Fibroblast of lung (primary cell): ENCODE data around the gene OR4D2. TPM values are rescaled to one million over a fixed set of nuclear protein-coding genes. Genes with fewer than 3 reads are reported as not detected.

Experiments
- DNase-seq, 2 donors: peaks; one replicate each; pipeline versions ENCODE4 v3.0.0 to v3.0.0-alpha.2; 2010; ENCODE audit warnings: low read depth in 2 of 2
- H2AFZ ChIP-seq: 2 replicates; pipeline ENCODE4 v1.5.1; 2012; ENCODE audit warnings: low read length, control low read depth, inconsistent platforms
- H3K27ac ChIP-seq: 2 replicates; pipeline ENCODE4 v1.5.1; 2011; ENCODE audit warnings: low read length, control low read depth; ENCODE audit not compliant: insufficient read depth
- H3K27me3 ChIP-seq: 2 replicates; pipeline ENCODE4 v1.5.1; 2011; ENCODE audit warnings: mild to moderate bottlenecking, low read length; ENCODE audit not compliant: control insufficient read depth, insufficient read depth
- H3K36me3 ChIP-seq: 2 replicates; pipeline ENCODE4 v1.5.1; 2011; ENCODE audit warnings: low read length; ENCODE audit not compliant: control insufficient read depth, insufficient read depth
- H3K4me1 ChIP-seq: 2 replicates; pipeline ENCODE4 v1.5.1; 2011; ENCODE audit warnings: low read length; ENCODE audit not compliant: control insufficient read depth, insufficient read depth; ENCODE audit errors: extremely low read depth
- H3K4me2 ChIP-seq: 2 replicates; pipeline ENCODE4 v1.5.1; 2011; ENCODE audit warnings: low read length, control low read depth; ENCODE audit not compliant: insufficient read depth; ENCODE audit errors: extremely low read depth
- H3K4me3 ChIP-seq, 4 experiments: fragments of 200-600 bp in 1 of 4; sonication (generic) in 1 of 4; replicated peaks in 1 of 4; 2 replicates each; pipeline ENCODE4 v1.5.1; 2011 to 2016; ENCODE audit warnings: low read length in 4 of 4, low read depth in 3 of 4, mild to moderate bottlenecking in 3 of 4, control low read depth in 2 of 4, inconsistent platforms in 1 of 4, mixed read lengths in 1 of 4; ENCODE audit not compliant: insufficient read depth in 1 of 4; ENCODE audit errors: control extremely low read depth in 1 of 4
- H3K79me2 ChIP-seq: 2 replicates; pipeline ENCODE4 v1.5.1; 2012; ENCODE audit warnings: mild to moderate bottlenecking, low read length, inconsistent platforms; ENCODE audit not compliant: control insufficient read depth, insufficient read depth
- H3K9ac ChIP-seq: 2 replicates; pipeline ENCODE4 v1.5.1; 2011; ENCODE audit warnings: mild to moderate bottlenecking, low read length, control low read depth; ENCODE audit not compliant: insufficient read depth
- H3K9me3 ChIP-seq: 2 replicates; pipeline ENCODE4 v1.5.1; 2012; ENCODE audit warnings: low read depth, low read length; ENCODE audit not compliant: control insufficient read depth, insufficient read depth
- H4K20me1 ChIP-seq: 2 replicates; pipeline ENCODE4 v1.5.1; 2011; ENCODE audit warnings: low read length; ENCODE audit not compliant: control insufficient read depth, insufficient read depth; ENCODE audit errors: extremely low read depth
- EZH2 ChIP-seq: IDR thresholded peaks from 2 replicates; pipeline ENCODE4 v1.5.1; 2012; ENCODE audit warnings: low read length, control low read depth, mild to moderate bottlenecking; ENCODE audit errors: missing control alignments
- polyA plus RNA-seq, 2 donors: library from polyadenylated mRNA; depleted of rRNA in 1 of 2; stranded (reverse) in 1 of 2; unstranded in 1 of 2; fragments of >200 nt; gene quantifications; 2 replicates each; pipeline ENCODE4 v1.2.1, GENCODE V29; 2011 to 2012; ENCODE audit warnings: missing spikeins in 1 of 2
- total RNA-seq: library from RNA; depleted of rRNA; stranded (reverse); fragments of >200 nt; gene quantifications from 2 replicates; pipeline ENCODE4 v1.2.1, GENCODE V29; 2014
- TF ChIP-seq, protein P1 (sequence below), 2 donors: IDR thresholded peaks in 1 of 2; conservative IDR thresholded peaks in 1 of 2; 1 replicate in 1 of 2; 2 replicates in 1 of 2; pipeline ENCODE4 v1.5.1; 2011 to 2012; ENCODE audit warnings: low read length in 2 of 2, control low read depth in 1 of 2, inconsistent platforms in 1 of 2, low read depth in 1 of 2, mild to moderate bottlenecking in 1 of 2

OR4D2 gene
- total and polyA plus RNA-seq, 2 donors (not counting 1 experiment from before 2014, with no cell fraction given): not detected

DNA sequence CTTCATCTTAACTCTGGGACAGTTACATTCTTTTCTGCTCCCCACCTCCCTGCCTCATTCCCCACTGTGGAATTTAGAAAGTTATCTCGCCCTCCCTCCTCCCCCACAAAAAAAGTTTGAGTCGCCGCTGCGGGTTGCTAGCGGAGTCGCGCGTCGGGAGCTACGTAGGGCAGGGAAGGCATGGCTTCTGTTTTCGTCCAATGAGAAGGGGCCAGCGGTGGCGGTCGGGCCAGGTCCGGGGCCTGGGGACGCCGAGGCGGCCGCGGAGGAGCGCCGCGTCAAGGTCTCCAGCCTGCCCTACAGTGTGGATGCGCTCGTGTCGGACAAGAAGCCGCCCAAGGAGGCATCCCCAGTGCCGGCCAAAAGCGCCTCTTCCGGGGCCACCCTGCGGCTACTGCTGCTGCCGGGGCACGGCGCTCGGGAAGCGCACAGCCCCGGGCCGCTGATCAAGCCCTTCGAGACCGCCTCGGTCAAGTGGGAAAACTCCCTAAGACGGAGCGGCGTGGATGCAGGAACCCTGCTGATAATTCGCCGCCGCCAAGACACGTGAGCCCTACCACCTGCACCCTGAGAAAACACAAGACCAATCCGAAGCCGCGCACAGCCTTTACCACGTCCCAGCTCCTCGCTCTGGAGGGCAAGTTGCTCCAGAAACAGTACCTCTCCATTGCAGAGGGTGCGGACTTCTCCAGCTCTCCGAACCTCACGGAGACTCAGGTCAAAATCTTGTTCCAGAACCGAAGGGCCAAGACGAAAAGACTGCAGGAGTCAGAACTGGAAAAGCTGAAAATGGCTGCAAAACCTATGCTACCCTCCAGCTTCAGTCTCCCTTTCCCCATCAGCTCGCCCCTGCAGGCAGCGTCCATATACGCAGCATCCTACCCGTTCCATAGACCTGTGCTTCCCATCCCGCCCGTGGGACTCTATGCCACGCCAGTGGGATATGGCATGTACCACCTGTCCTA, 9.7 kb upstream of the OR4D2 start:
- peak overlapping the region; percentile 4 for H3K4me2 ChIP-seq
- no peaks in the 10 kb centered on the region for H3K36me3 ChIP-seq
- H3K27me3 ChIP-seq: peaks cover 15% of the 10 kb centered on the region
- no peaks in the 10 kb centered on the region for H4K20me1 ChIP-seq
- H3K79me2 ChIP-seq: no peaks in the 10 kb centered on the region
- H3K4me3 ChIP-seq: no peak overlapping the region
- no peaks in the 10 kb centered on the region for H3K9me3 ChIP-seq
- no peak overlapping the region for H2AFZ ChIP-seq
- DNase-seq: peak in 1 of 2 donors; percentile 9
- TF ChIP-seq EZH2: peak; percentile 74
- TF ChIP-seq, protein P1, sequence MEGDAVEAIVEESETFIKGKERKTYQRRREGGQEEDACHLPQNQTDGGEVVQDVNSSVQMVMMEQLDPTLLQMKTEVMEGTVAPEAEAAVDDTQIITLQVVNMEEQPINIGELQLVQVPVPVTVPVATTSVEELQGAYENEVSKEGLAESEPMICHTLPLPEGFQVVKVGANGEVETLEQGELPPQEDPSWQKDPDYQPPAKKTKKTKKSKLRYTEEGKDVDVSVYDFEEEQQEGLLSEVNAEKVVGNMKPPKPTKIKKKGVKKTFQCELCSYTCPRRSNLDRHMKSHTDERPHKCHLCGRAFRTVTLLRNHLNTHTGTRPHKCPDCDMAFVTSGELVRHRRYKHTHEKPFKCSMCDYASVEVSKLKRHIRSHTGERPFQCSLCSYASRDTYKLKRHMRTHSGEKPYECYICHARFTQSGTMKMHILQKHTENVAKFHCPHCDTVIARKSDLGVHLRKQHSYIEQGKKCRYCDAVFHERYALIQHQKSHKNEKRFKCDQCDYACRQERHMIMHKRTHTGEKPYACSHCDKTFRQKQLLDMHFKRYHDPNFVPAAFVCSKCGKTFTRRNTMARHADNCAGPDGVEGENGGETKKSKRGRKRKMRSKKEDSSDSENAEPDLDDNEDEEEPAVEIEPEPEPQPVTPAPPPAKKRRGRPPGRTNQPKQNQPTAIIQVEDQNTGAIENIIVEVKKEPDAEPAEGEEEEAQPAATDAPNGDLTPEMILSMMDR (conservative IDR thresholded peaks at IDR 0.05 in 1 of 2, IDR thresholded peaks at IDR 0.05 in 1 of 2; ENCODE audit: low read depth in 1 of 2, low read length in 2 of 2): no peak
- H3K4me1 ChIP-seq: no peaks in the 10 kb centered on the region
- no peak overlapping the region for H3K9ac ChIP-seq
- no peak overlapping the region for H3K27ac ChIP-seq

DNA sequence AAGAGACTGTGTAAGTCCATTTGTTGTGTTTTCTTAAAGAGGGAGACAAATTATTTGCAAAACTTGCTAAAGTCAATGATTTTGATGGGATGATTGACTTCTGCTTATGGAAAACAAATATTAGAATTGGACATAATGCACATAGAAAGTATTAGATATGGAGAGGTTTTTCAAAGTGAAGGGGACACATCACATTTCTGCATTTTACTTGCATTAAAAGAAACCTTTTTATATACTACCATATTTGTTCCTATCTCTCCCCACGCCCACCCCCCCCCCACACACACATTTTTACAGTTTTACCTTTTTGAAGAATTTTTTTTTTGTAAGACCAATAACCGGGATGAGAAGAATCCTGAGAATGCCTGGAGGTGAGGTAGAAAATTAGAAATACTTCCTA, 8.6 kb upstream of the OR4D2 start:
- no peaks in the 10 kb centered on the region for H3K4me1 ChIP-seq
- no peak overlapping the region for H3K27ac ChIP-seq
- TF ChIP-seq, protein P1 (conservative IDR thresholded peaks at IDR 0.05 in 1 of 2, IDR thresholded peaks at IDR 0.05 in 1 of 2; ENCODE audit: low read depth in 1 of 2, low read length in 2 of 2): no peak
- no peak for TF ChIP-seq EZH2
- no peak overlapping the region for H3K4me2 ChIP-seq
- no peak overlapping the region for H3K9ac ChIP-seq
- no peak overlapping the region for H2AFZ ChIP-seq
- H3K4me3 ChIP-seq: no peak overlapping the region
- peaks cover 15% of the 10 kb centered on the region for H3K27me3 ChIP-seq
- DNase-seq: no peak
- H3K36me3 ChIP-seq: no peaks in the 10 kb centered on the region
- no peaks in the 10 kb centered on the region for H3K79me2 ChIP-seq
- no peaks in the 10 kb centered on the region for H4K20me1 ChIP-seq
- H3K9me3 ChIP-seq: no peaks in the 10 kb centered on the region

DNA sequence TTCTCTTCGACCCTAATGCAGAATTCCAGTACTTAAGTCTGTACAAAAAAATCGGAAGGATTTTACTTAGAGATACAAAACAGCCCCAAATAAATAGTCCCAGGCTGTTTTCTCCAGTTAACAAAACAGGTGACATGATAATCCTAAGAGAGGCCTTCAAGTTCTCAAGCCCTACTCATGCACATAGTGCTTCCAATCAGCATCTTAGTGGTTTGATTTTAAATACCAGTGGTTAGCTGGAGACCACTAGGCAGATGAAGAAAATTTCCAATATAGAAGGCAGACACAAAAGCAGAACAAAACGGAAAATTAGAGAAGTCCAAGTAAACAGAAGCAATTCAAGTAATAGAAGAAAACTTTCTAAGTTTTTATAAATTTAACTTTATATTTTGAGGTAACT, 5.2 kb upstream of the OR4D2 start:
- Histone ChIP-seq H3K4me1 (no peaks in the 10 kb centered on the region), H3K4me3 (no peak overlapping the region), H3K9me3 (no peaks in the 10 kb centered on the region), H2AFZ (no peak overlapping the region), H3K4me2 (no peak overlapping the region), H3K36me3 (no peaks in the 10 kb centered on the region), H3K27me3 (peaks cover 12% of the 10 kb centered on the region), H3K27ac (no peak overlapping the region), H3K79me2 (no peaks in the 10 kb centered on the region), H3K9ac (no peak overlapping the region), H4K20me1 (no peaks in the 10 kb centered on the region)
- TF ChIP-seq EZH2: no peak
- TF ChIP-seq, protein P1 (conservative IDR thresholded peaks at IDR 0.05 in 1 of 2, IDR thresholded peaks at IDR 0.05 in 1 of 2; ENCODE audit: low read depth in 1 of 2, low read length in 2 of 2): no peak
- DNase-seq: no peak
